ENCODE results near the gene ARID5A.

ARID5A gene

GRCh38 chr2:96528006-96528699 is 8.4 kb upstream of the ARID5A start:
- no peak for DNase-seq

GRCh38 chr2:96528700-96529375 is 7.7 kb upstream of the ARID5A start:
- no peak for DNase-seq

DNA sequence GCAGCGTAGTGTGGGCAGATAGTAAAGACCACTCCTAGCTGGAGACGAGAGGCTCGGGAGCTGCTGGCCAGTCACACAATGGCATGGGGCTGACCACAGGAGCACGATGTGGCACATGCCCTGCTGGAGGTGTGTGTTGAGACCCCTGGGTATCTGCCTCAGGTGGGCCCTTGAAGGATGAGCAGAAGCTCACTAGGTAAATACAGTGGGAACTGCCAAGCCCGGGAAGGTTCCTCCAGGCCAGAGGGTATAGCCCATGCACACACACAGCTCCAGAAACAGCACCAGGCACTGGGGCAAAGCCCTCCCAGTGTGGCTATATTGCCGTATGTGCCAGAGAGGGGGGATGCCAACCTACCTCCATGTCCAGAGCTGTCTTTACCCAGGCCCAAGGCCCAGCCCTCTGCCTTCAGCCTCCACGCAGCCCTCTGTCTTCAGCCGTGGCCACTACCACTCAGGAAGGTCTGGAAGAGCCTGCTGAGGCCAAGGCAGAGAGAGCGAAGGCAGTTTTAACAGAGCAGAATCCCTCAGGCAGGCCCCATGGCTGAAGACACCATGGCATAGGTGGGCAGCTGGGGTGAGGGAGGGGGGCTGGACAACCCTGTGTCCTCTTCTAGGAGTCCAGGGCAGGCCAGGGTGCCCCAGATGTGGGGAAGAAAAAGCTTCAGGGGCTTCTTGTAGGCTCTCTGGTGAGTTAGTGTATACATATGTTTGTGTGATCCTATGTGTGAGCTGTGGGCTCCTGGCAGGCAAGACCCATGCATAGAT is 7.0 kb upstream of the ARID5A start:
- no peak for DNase-seq

DNA sequence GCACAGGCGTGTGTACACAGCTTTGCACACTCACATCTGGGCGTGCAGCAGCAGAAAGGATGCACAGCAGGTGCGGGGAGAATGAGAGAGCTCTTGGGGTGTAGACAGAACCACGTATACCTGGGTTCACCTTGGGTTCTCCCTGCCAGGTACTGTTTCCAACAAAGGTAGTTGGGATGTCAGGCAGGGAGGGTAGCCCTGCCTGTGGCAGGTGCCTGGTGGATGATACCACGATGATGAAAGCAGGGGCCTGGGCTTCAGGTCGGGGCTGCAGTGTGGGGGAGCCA is 6.5 kb upstream of the ARID5A start:
- DNase-seq: no peak

GRCh38 chr2:96530474-96531357 is 5.8 kb upstream of the ARID5A start:
- no peak for DNase-seq

DNA sequence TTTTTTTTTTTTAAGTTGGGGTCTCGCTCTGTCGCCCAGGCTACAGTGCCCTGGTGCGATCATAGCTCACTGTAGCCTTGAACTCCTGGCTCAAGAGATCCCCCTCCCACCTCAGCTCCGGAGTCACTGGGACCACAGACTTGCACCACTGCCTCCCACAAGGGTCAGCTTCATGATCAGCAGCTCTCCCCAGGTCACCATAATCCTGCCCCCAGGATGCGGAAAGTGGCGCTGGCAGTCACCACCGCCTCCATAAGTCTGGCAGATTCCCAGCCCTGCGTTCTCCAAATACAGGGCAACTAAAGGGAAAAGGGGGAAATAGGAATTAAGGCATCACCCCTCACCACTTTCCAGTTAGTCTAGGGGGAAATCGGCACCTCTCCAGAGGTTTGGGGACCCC is 5.2 kb upstream of the ARID5A start:
- no peak for DNase-seq

DNA sequence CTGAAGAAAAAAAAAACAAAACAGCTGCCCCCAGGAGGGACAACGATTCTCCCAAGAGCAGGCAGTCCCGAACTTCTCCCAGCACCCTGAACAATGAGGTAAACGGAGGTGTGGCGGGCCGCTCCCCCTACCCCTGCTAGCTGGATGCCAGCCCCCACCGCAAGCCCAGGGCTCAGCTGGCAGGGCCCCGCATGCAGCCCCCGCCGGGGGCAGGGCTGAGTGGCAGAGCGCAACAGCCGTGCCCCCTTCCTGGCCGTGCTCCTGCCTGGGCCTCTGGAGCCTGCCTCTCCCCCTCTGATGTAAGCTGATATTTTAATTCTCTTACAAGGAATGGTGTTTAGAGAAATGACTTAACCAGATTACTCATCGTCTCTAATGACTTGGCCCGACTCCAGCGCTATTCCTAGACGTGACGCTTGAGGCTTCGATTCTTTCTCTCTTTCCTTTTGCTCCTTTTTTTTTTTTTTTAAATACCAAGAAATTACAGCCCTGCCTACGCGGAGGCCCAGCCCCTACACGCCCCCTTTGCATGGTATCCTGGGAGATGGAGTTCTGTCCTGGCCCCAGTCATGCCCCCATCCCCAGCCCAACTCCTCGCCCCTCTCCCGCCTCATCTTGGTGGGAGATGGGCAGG is 4.6 kb upstream of the ARID5A start:
- no peak for DNase-seq

- DNase-seq: no peak
These were observed 3.8 kb upstream of the ARID5A start for GRCh38 chr2:96532641-96533291.

GRCh38 chr2:96533292-96534073 is 3.1 kb upstream of the ARID5A start:
- no peak for DNase-seq

DNA sequence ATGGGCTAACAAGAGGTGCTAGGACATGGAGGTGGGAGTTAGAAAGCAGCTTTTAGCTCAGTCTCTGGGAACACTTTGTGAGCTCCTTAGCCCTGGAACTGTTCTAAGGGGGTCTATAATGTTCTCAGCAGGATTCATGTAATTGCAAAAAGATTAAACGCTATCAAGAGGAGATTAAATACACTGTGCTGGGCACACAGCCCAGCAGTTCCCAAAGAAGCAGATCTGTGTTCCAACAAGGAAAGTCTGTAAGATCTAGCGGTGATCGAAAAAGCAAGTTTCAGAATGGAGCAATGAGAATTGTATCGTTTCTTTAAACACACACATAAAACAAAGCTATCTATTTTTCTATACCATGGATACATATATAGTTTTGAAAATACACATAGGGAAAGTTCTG is 2.4 kb upstream of the ARID5A start:
- DNase-seq: no peak

DNA sequence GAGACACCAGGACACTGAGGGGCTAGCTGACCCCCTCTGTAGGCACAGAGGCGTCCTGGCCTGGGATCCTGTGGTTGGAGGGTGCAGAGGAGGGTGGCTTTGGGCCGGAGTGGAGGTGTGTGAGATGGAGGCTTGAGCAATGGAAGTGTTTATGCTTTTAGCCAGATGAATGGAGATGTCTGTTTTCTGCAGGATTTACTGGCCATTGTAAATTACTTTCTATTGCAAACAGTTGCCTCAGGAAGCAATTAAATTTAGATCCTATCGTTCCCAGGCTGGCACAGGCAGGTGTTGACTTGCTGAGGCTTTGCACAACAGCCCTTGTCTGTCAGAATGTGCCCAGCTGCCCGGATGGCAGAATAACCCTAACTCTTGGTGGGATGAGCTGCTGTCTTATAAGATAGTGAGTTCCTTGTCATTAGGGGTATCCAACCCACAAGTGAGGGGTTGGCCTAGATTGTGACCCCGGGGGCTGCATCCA is 1.8 kb upstream of the ARID5A start:
- peak; percentile 16 for DNase-seq

DNA sequence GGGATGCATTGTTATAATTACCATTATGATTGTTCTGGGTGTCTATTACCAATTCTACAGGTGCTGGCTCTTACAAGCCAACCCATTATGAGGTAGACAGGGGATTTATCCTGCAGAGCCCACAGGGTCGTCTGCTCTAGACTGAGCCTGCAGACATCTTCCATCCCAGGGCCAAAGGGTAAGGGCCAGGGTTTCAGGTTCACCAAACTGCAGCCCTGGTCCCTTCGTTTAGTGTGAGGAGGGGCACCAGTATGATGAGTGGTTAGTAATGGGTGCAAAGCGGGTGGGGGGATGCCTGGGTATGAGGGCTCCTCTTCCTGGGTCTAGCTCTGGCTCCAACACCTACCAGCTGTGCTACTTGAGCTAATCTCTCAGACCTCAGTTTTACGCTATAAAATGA is 1.2 kb upstream of the ARID5A start:
- no peak for DNase-seq

DNA sequence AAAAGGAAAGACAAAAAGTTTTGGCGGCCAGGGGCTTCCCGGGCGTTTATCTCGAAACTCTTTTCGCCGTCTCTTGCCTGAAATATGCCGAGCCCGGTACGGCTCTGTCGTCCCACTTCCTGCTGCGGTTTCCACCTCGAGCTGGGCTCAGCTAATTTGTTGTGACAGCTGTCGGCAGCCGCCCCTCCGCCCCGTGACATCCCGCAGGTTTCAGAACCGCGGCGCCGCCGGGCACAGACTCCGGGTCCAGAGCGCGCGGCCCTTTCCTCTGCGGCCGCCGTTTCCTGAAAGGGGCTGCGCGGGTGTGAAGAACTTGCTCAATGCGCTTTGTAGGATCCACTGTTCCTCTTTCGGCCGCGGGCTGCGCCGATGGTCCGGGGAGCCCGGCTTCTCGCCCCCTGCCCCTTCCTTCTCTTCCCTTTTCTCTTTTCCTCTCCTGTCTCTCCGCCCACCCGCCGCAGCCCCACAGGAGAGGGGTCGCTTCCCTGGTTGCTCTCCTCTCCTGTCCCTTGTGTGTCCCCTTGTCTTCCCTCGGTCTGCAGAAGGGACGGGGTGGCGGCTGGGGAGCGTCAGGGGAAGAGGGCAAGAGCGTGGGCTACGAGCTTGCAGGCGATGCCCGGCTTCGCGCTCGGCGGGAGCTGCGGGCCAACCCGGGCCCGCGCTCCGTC is 648 bp downstream of the ARID5A start:
- DNase-seq: peak; percentile 31

- DNase-seq: no peak
These were observed 1.4 kb downstream of the ARID5A start for GRCh38 chr2:96537734-96538486.

- DNase-seq: no peak
These were observed 2.1 kb downstream of the ARID5A start for GRCh38 chr2:96538487-96539214.

DNA sequence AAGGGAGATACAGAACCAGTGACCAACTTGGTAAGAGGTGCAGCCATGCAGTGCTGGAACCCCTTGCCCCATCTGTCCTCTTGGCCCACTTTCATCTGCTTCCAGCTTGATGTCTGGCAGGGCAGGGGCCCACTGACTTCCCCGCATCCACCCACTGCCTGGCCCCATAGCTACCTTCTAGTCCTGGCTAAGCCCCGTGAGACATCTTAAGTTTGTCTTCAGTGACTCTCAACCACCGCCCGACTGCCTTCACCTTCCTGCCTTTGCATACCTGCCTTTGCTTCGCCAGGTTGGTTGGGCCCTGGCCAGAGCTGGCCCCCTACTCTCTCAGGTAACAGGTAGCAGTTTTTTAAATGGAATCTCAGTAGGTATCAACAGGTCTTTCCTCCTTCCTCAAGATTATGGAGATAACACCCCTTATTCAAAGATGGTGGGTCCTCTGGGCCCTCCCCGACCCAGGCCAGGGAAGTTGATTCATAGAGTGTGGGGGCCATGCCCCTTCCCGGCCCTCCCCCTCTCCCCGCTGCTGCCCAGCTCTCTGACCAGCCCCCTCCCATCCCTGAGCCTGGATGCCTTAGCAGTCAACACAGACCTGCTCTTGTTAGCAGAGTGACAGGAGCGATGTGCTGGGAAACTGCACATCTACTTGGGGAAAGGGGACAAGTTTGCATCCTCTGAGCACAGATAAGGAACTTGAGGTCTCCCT is 2.8 kb downstream of the ARID5A start:
- DNase-seq: no peak

- no peak for DNase-seq
These were observed 3.6 kb downstream of the ARID5A start for GRCh38 chr2:96540136-96540535.

DNA sequence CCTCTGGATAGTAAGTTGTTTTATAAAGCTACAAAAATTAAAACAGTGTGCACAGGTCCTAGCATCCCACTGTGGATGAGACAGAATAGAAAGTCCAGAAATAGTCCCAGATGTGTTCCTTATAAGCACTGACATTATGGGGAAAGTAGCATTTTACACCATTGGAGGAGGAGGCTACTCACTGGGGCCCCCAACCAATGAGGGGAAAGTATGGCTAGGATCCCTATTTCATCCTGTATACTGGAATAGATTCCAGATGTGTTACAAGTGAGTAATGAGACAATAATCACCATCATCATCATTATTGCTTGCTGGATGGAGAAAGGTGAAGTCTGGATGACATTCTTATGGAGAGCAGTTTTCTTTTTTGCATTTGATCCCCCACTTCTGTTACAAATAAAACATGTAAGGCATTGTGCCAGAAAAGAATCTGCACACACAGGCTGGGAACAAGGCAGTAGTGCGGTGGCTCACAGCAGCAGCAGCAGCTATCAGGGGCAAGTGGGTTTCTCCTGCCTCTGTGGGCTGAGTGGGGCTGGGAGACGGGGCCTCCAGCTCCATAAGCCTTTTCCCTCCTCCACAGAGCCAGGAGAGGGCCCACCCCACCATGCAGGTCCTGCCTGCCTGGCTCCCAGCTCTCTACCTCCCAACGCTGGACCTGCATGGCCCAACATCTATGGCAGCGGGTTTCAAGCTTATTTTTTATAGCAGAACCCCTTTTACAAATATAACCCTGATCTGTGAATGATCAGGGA is 5.0 kb downstream of the ARID5A start:
- no peak for DNase-seq
